Spleen (tissue), 11 donors: ENCODE measurements around the gene RBMX2. TPM values are rescaled to one million over a fixed set of nuclear protein-coding genes. Genes with fewer than 3 reads are reported as not detected.

ENCODE experiments used
- DNase-seq: peaks from one replicate; pipeline ENCODE4 v3.0.0-alpha.2; 2020
- H3K27ac ChIP-seq, 8 donors: fragments of 200-600 bp; sonication (generic) in 7 of 8; 1 replicate in 4 of 8; 2 replicates in 4 of 8; pipeline versions ENCODE4 v1.5.0 to v1.8.0; 2016 to 2021; ENCODE audit warnings: inconsistent platforms in 4 of 8, mild to moderate bottlenecking in 4 of 8, moderate library complexity in 1 of 8
- H3K27me3 ChIP-seq, 7 donors: fragments of 200-600 bp; sonication (generic) in 6 of 7; replicated peaks in 1 of 7; 1 replicate in 4 of 7; 2 replicates in 3 of 7; pipeline versions ENCODE4 v1.5.0 to v1.8.0; 2016 to 2021; ENCODE audit warnings: inconsistent platforms in 3 of 7, mild to moderate bottlenecking in 1 of 7
- H3K36me3 ChIP-seq, 6 donors: fragments of 200-600 bp; sonication (generic) in 5 of 6; 1 replicate in 4 of 6; 2 replicates in 2 of 6; pipeline versions ENCODE4 v1.5.0 to v1.8.0; 2016 to 2021; ENCODE audit warnings: inconsistent platforms in 2 of 6
- H3K4me1 ChIP-seq, 6 donors: fragments of 200-600 bp; sonication (generic) in 5 of 6; 1 replicate in 3 of 6; 2 replicates in 3 of 6; pipeline versions ENCODE4 v1.5.0 to v1.8.0; 2016 to 2021; ENCODE audit warnings: inconsistent platforms in 3 of 6
- H3K4me3 ChIP-seq, 8 donors: fragments of 200-600 bp; sonication (generic) in 7 of 8; 1 replicate in 4 of 8; 2 replicates in 4 of 8; pipeline versions ENCODE4 v1.5.0 to v1.8.0; 2016 to 2021; ENCODE audit warnings: inconsistent platforms in 4 of 8, mild to moderate bottlenecking in 4 of 8, moderate library complexity in 2 of 8
- H3K9me3 ChIP-seq, 8 donors: fragments of 200-600 bp; sonication (generic) in 7 of 8; 1 replicate in 4 of 8; 2 replicates in 4 of 8; pipeline versions ENCODE4 v1.5.0 to v1.8.0; 2016 to 2021; ENCODE audit warnings: inconsistent platforms in 4 of 8
- POLR2A ChIP-seq, 3 donors: fragments of 450-650 bp; IDR thresholded peaks; one replicate each; pipeline ENCODE4 v1.5.1; 2017; ENCODE audit warnings: antibody characterized with exemption in 3 of 3, mild to moderate bottlenecking in 1 of 3
- POLR2AphosphoS5 ChIP-seq, 3 donors: sonication (generic); formaldehyde crosslinking; IDR thresholded peaks; one replicate each; pipeline ENCODE4 v1.5.1; 2017; ENCODE audit warnings: antibody characterized with exemption in 3 of 3
- WGBS, 5 donors: extraction: QIAGEN DNeasy Blood & Tissue Kit in 3 of 5; methylation state at CpG; one replicate each; pipeline versions ENCODE4 v1.1.5 to v1.1.7; 2013 to 2018; 5-methylcytosine and 5-hydroxymethylcytosine counted together
- intact Hi-C: fragments of 100-400 bp; cut with DNase I; formaldehyde crosslinking; loops from one replicate; pipeline ENCODE4 v1.15.0; 2023; ENCODE audit warnings: low total_unique reads
- polyA plus RNA-seq, 3 donors: library from polyadenylated mRNA; stranded (reverse); fragments of 200-250 nt; gene quantifications; one replicate each; pipeline ENCODE4 v1.2.1, GENCODE V29; 2013
- total RNA-seq, 7 donors: library from RNA; depleted of rRNA in 3 of 7; stranded (reverse); fragments of >200 nt in 3 of 7; fragmentation: NEBNext Ultra II Directional in 4 of 7; extraction: Animal tissue kit (Norgen Biotek cat#: 25700) in 4 of 7; gene quantifications; one replicate each; pipeline versions ENCODE4 v1.1.0 to v1.2.1, GENCODE V29; 2016 to 2021
- TF ChIP-seq, protein P1 (sequence below), 11 experiments: fragments of 200-600 bp in 7 of 11; fragments of 450-650 bp in 4 of 11; sonication (generic) in 4 of 11; IDR thresholded peaks in 8 of 11; conservative IDR thresholded peaks in 3 of 11; 1 replicate in 7 of 11; 2 replicates in 4 of 11; pipeline versions ENCODE4 v1.4.0 to v1.8.0; 2016 to 2021; ENCODE audit warnings: antibody characterized with exemption in 11 of 11, inconsistent platforms in 4 of 11, mild to moderate bottlenecking in 1 of 11
- donor health status: healthy with polysubstance abuse.
- donor health status: DM: no; HTN: no; CAD: no; lungs with moderate emphysema.
- donor health status: DM: no; HTN: no; CAD: no.
- donor health status: Bipolar disorder and iron deficiency.
- donor health status: healthy.
- donor health status: DM: no; HTN: no; CAD: no.
- donor health status: DM: yes; HTN: yes; CAD: no.

RBMX2 gene
- total and polyA plus RNA-seq, 10 donors, result 13.4 to 34.3 (median 17.2) TPM

DNA sequence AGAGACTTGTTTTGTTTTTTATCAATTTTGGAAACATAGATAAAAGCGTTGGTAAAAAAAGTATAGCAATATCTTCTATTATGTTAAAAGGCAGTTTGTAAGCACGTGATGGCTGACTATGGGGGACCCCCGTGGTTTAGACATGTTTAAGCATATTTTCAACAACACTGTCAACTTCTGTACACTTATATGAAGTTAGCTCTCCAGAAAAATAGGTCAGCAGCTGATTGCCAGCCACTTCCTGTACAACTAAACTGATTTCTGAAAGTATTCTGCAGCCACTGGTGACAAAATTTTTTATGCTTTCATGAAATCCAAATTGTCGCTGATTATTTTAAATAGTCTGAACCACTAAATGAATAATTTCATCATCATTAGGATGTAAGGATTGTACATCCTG is 45.2 kb downstream of the RBMX2 start:
- 38 to 51% (median 49%) methylated on average over 4 of the region's 4 CpGs for WGBS, 5 donors
- intact Hi-C loops, result no loop called here
- Histone ChIP-seq H3K4me3 (no peak overlapping the region), H3K4me1 (no peaks in the 10 kb centered on the region), H3K27me3 (no peaks in the 10 kb centered on the region), H3K36me3 (no peaks in the 10 kb centered on the region), H3K9me3 (no peaks in the 10 kb centered on the region), H3K27ac (no peak overlapping the region)
- DNase-seq, result no peak
- TF ChIP-seq, protein P1, sequence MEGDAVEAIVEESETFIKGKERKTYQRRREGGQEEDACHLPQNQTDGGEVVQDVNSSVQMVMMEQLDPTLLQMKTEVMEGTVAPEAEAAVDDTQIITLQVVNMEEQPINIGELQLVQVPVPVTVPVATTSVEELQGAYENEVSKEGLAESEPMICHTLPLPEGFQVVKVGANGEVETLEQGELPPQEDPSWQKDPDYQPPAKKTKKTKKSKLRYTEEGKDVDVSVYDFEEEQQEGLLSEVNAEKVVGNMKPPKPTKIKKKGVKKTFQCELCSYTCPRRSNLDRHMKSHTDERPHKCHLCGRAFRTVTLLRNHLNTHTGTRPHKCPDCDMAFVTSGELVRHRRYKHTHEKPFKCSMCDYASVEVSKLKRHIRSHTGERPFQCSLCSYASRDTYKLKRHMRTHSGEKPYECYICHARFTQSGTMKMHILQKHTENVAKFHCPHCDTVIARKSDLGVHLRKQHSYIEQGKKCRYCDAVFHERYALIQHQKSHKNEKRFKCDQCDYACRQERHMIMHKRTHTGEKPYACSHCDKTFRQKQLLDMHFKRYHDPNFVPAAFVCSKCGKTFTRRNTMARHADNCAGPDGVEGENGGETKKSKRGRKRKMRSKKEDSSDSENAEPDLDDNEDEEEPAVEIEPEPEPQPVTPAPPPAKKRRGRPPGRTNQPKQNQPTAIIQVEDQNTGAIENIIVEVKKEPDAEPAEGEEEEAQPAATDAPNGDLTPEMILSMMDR (IDR thresholded peaks at IDR 0.05 in 8 of 11, conservative IDR thresholded peaks at IDR 0.05 in 3 of 11), result no peak
- TF ChIP-seq POLR2AphosphoS5 (IDR thresholded peaks at IDR 0.05) (no peak), POLR2A (IDR thresholded peaks at IDR 0.05) (no peak)

Other genes starting within 250 kb of the RBMX2 start
- gene AIFM1, start 236.1 kb upstream of the RBMX2 start, total RNA-seq, result 10 to 100 TPM; 13.4 to 27.1 (median 22.5) TPM
- gene AIFM1, start 236.1 kb upstream of the RBMX2 start, polyA plus RNA-seq, result 10 to 100 TPM; 20.6 to 25.4 (median 24.8) TPM
- gene RAB33A, start 230.0 kb upstream of the RBMX2 start, total RNA-seq, result 1 to 10 TPM; 1.7 to 4.7 (median 2.2) TPM
- 1 to 10 TPM; 4.0 to 6.7 (median 4.4) TPM for gene RAB33A, start 230.0 kb upstream of the RBMX2 start, polyA plus RNA-seq
- 1 to 10 TPM; 4.3 to 6.8 (median 6.4) TPM for gene ZNF280C, start 133.1 kb upstream of the RBMX2 start, total RNA-seq
- 1 to 10 TPM; 1.3 to 1.5 (median 1.4) TPM for gene ZNF280C, start 133.1 kb upstream of the RBMX2 start, polyA plus RNA-seq
- gene SLC25A14, start 62.1 kb upstream of the RBMX2 start, total RNA-seq, result 10 to 100 TPM in 5 of 7 donors, 1 to 10 TPM in 2; 7.7 to 15.6 (median 11.5) TPM
- gene SLC25A14, start 62.1 kb upstream of the RBMX2 start, polyA plus RNA-seq, result 10 to 100 TPM; 10.8 to 19.7 (median 14.2) TPM
- not detected for gene GPR119, start 16.3 kb upstream of the RBMX2 start, total RNA-seq
- gene GPR119, start 16.3 kb upstream of the RBMX2 start, polyA plus RNA-seq, result not detected